Spleen (tissue), 11 donors: ENCODE results near the gene CHM. TPM values are rescaled to one million over a fixed set of nuclear protein-coding genes. Genes with fewer than 3 reads are reported as not detected.

Experiments used
- DNase-seq: peaks from one replicate; pipeline ENCODE4 v3.0.0-alpha.2; 2020
- H3K27ac ChIP-seq, 8 donors: fragments of 200-600 bp; sonication (generic) in 7 of 8; 1 replicate in 4 of 8; 2 replicates in 4 of 8; pipeline versions ENCODE4 v1.5.0 to v1.8.0; 2016 to 2021; ENCODE audit warnings: inconsistent platforms in 4 of 8, mild to moderate bottlenecking in 4 of 8, moderate library complexity in 1 of 8
- H3K27me3 ChIP-seq, 7 donors: fragments of 200-600 bp; sonication (generic) in 6 of 7; replicated peaks in 1 of 7; 1 replicate in 4 of 7; 2 replicates in 3 of 7; pipeline versions ENCODE4 v1.5.0 to v1.8.0; 2016 to 2021; ENCODE audit warnings: inconsistent platforms in 3 of 7, mild to moderate bottlenecking in 1 of 7
- H3K36me3 ChIP-seq, 6 donors: fragments of 200-600 bp; sonication (generic) in 5 of 6; 1 replicate in 4 of 6; 2 replicates in 2 of 6; pipeline versions ENCODE4 v1.5.0 to v1.8.0; 2016 to 2021; ENCODE audit warnings: inconsistent platforms in 2 of 6
- H3K4me1 ChIP-seq, 6 donors: fragments of 200-600 bp; sonication (generic) in 5 of 6; 1 replicate in 3 of 6; 2 replicates in 3 of 6; pipeline versions ENCODE4 v1.5.0 to v1.8.0; 2016 to 2021; ENCODE audit warnings: inconsistent platforms in 3 of 6
- H3K4me3 ChIP-seq, 8 donors: fragments of 200-600 bp; sonication (generic) in 7 of 8; 1 replicate in 4 of 8; 2 replicates in 4 of 8; pipeline versions ENCODE4 v1.5.0 to v1.8.0; 2016 to 2021; ENCODE audit warnings: inconsistent platforms in 4 of 8, mild to moderate bottlenecking in 4 of 8, moderate library complexity in 2 of 8
- H3K9me3 ChIP-seq, 8 donors: fragments of 200-600 bp; sonication (generic) in 7 of 8; 1 replicate in 4 of 8; 2 replicates in 4 of 8; pipeline versions ENCODE4 v1.5.0 to v1.8.0; 2016 to 2021; ENCODE audit warnings: inconsistent platforms in 4 of 8
- POLR2A ChIP-seq, 3 donors: fragments of 450-650 bp; IDR thresholded peaks; one replicate each; pipeline ENCODE4 v1.5.1; 2017; ENCODE audit warnings: antibody characterized with exemption in 3 of 3, mild to moderate bottlenecking in 1 of 3
- POLR2AphosphoS5 ChIP-seq, 3 donors: sonication (generic); formaldehyde crosslinking; IDR thresholded peaks; one replicate each; pipeline ENCODE4 v1.5.1; 2017; ENCODE audit warnings: antibody characterized with exemption in 3 of 3
- WGBS, 5 donors: extraction: QIAGEN DNeasy Blood & Tissue Kit in 3 of 5; methylation state at CpG; one replicate each; pipeline versions ENCODE4 v1.1.5 to v1.1.7; 2013 to 2018; 5-methylcytosine and 5-hydroxymethylcytosine counted together
- intact Hi-C: fragments of 100-400 bp; cut with DNase I; formaldehyde crosslinking; loops from one replicate; pipeline ENCODE4 v1.15.0; 2023; ENCODE audit warnings: low total_unique reads
- polyA plus RNA-seq, 3 donors: library from polyadenylated mRNA; stranded (reverse); fragments of 200-250 nt; gene quantifications; one replicate each; pipeline ENCODE4 v1.2.1, GENCODE V29; 2013
- total RNA-seq, 7 donors: library from RNA; depleted of rRNA in 3 of 7; stranded (reverse); fragments of >200 nt in 3 of 7; fragmentation: NEBNext Ultra II Directional in 4 of 7; extraction: Animal tissue kit (Norgen Biotek cat#: 25700) in 4 of 7; gene quantifications; one replicate each; pipeline versions ENCODE4 v1.1.0 to v1.2.1, GENCODE V29; 2016 to 2021
- TF ChIP-seq, protein P1 (sequence below), 11 experiments: fragments of 200-600 bp in 7 of 11; fragments of 450-650 bp in 4 of 11; sonication (generic) in 4 of 11; IDR thresholded peaks in 8 of 11; conservative IDR thresholded peaks in 3 of 11; 1 replicate in 7 of 11; 2 replicates in 4 of 11; pipeline versions ENCODE4 v1.4.0 to v1.8.0; 2016 to 2021; ENCODE audit warnings: antibody characterized with exemption in 11 of 11, inconsistent platforms in 4 of 11, mild to moderate bottlenecking in 1 of 11
- donor health status: healthy with polysubstance abuse.
- donor health status: DM: no; HTN: no; CAD: no; lungs with moderate emphysema.
- donor health status: DM: no; HTN: no; CAD: no.
- donor health status: Bipolar disorder and iron deficiency.
- donor health status: healthy.
- donor health status: DM: no; HTN: no; CAD: no.
- donor health status: DM: yes; HTN: yes; CAD: no.

CHM gene
- total and polyA plus RNA-seq, 10 donors: 9.3 to 35.3 (median 23.3) TPM

DNA sequence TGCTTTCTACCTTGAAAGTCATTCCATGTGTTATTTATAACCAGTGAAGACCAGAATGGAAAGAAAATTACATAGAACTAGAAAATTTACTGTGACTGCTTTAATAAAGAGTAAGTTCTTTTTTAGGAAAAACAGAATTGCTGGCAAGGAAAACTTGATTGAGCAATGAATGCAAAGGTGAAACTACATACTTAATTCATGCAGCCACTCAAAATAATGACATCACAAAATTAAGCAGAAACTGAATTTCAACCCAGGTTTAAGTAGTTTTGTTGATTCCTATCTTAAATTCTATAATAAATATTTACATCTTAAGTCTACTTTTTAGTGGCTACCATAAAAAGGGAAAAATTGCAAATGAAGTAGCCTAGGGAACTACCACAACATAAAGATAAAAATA is 14.0 kb downstream of the CHM start:
- no peak overlapping the region for H3K4me3 ChIP-seq
- H3K9me3 ChIP-seq: no peaks in the 10 kb centered on the region
- no peak overlapping the region for H3K27ac ChIP-seq
- intact Hi-C loops: no loop called here
- TF ChIP-seq, protein P1, sequence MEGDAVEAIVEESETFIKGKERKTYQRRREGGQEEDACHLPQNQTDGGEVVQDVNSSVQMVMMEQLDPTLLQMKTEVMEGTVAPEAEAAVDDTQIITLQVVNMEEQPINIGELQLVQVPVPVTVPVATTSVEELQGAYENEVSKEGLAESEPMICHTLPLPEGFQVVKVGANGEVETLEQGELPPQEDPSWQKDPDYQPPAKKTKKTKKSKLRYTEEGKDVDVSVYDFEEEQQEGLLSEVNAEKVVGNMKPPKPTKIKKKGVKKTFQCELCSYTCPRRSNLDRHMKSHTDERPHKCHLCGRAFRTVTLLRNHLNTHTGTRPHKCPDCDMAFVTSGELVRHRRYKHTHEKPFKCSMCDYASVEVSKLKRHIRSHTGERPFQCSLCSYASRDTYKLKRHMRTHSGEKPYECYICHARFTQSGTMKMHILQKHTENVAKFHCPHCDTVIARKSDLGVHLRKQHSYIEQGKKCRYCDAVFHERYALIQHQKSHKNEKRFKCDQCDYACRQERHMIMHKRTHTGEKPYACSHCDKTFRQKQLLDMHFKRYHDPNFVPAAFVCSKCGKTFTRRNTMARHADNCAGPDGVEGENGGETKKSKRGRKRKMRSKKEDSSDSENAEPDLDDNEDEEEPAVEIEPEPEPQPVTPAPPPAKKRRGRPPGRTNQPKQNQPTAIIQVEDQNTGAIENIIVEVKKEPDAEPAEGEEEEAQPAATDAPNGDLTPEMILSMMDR (IDR thresholded peaks at IDR 0.05 in 8 of 11, conservative IDR thresholded peaks at IDR 0.05 in 3 of 11): no peak
- TF ChIP-seq POLR2AphosphoS5 (IDR thresholded peaks at IDR 0.05) (no peak), POLR2A (IDR thresholded peaks at IDR 0.05) (no peak)
- DNase-seq: no peak
- H3K36me3 ChIP-seq: no peaks in the 10 kb centered on the region
- H3K4me1 ChIP-seq: no peaks in the 10 kb centered on the region
- H3K27me3 ChIP-seq: no peaks in the 10 kb centered on the region

DNA sequence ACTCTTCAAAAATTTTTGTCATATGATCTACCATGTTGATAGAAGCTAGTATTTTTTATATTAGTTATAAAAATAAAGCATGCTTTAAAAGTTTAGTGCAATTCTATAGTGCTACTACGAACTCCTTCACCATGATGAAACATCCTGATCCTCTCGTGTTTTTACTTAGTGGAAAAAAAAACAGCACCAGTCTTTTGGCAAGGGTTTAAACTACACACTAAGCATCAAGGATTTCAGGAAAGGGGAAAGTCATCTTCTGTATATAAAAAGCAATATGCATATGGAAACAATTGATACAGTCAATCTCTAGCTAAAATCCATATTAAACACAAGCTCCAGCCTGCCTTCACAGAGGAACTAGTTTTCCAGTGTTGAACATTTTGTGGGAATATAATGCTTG is 18.7 kb downstream of the CHM start:
- no peak overlapping the region for H3K27ac ChIP-seq
- no peak for DNase-seq
- H3K4me3 ChIP-seq: no peak overlapping the region
- TF ChIP-seq, protein P1 (IDR thresholded peaks at IDR 0.05 in 8 of 11, conservative IDR thresholded peaks at IDR 0.05 in 3 of 11): no peak
- TF ChIP-seq POLR2AphosphoS5 (IDR thresholded peaks at IDR 0.05): no peak
- TF ChIP-seq POLR2A (IDR thresholded peaks at IDR 0.05): no peak
- intact Hi-C loops: no loop called here
- no peaks in the 10 kb centered on the region for H3K9me3 ChIP-seq
- H3K27me3 ChIP-seq: no peaks in the 10 kb centered on the region
- WGBS, 5 donors: 48 to 71% (median 55%) methylated on average over 2 of the region's 2 CpGs
- H3K4me1 ChIP-seq: no peaks in the 10 kb centered on the region
- peaks cover 0 to 27% (median 0%) of the 10 kb centered on the region in 6 donors for H3K36me3 ChIP-seq

DNA sequence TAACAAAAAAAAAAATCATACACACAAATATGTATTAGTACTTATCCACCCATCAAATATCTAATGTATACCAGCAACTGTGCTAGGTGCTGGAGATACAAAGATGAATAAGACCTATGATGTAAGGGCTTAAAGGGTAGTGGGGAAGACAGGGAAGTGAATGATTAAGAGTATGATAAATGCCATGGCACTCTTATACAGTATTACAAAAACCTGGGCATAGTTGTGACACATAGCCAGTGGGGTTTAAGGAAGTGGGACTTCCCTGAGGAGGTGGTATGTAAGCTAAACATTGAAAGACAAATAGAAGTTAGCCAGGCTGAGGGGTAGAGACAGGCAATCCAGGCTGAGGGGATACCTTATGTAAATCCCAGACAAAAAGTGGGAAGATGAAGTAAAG is 23.5 kb downstream of the CHM start:
- Histone ChIP-seq H3K4me1 (peaks cover 0 to 15% (median 0%) of the 10 kb centered on the region in 6 donors), H3K27me3 (no peaks in the 10 kb centered on the region), H3K27ac (no peak overlapping the region), H3K4me3 (no peak overlapping the region), H3K9me3 (no peaks in the 10 kb centered on the region), H3K36me3 (peaks cover 0 to 27% (median 0%) of the 10 kb centered on the region in 6 donors)
- intact Hi-C loops: no loop called here
- TF ChIP-seq, protein P1 (IDR thresholded peaks at IDR 0.05 in 8 of 11, conservative IDR thresholded peaks at IDR 0.05 in 3 of 11): no peak
- TF ChIP-seq POLR2A (IDR thresholded peaks at IDR 0.05): no peak
- TF ChIP-seq POLR2AphosphoS5 (IDR thresholded peaks at IDR 0.05): no peak
- DNase-seq: no peak

DNA sequence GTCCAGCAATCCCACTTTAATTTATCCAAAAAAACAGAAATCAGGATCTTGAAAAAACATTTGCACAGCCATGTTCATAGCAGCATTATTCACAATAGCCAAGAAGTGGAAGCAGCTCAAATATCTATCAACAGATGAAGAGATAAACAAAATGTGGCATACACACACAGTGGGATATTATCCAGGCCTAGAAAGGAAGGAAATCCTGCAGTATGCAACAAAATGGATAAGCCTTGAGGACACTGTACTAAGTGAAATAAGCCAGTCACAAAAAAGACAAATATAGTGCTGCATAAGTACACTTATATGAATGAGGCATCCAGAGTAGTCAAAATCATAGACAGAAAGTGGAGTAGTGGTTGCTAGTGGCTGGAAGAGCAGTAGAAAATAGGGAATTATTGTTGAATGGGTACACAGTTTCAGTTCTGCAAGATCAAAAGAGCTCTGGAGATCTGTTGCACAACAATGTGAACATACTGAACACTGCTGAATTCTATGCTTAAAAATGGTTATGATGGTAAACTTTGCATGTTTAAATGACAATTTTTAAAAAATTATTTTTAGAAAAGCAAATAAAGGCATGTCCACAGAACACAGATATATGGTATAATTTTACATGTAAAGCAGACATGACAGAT is 25.6 kb downstream of the CHM start:
- intact Hi-C loops: no loop called here
- H3K27ac ChIP-seq: no peak overlapping the region
- no peak for TF ChIP-seq POLR2A (IDR thresholded peaks at IDR 0.05)
- TF ChIP-seq, protein P1 (IDR thresholded peaks at IDR 0.05 in 8 of 11, conservative IDR thresholded peaks at IDR 0.05 in 3 of 11): no peak
- TF ChIP-seq POLR2AphosphoS5 (IDR thresholded peaks at IDR 0.05): no peak

More for the DNA sequence above, 25.6 kb downstream of the CHM start:
- Histone ChIP-seq H3K27me3 (no peaks in the 10 kb centered on the region), H3K4me3 (no peak overlapping the region), H3K36me3 (peaks cover 0 to 30% (median 2%) of the 10 kb centered on the region in 6 donors), H3K4me1 (peaks cover 0 to 15% (median 0%) of the 10 kb centered on the region in 6 donors), H3K9me3 (no peaks in the 10 kb centered on the region)
- no peak for DNase-seq
